ENCODE results near the gene CDH4. TPM values are rescaled to one million over a fixed set of nuclear protein-coding genes. Genes with fewer than 3 reads are reported as not detected.

Gene CDH4
- polyA plus RNA-seq, 4 donors: 5.6 to 8.8 (median 7.0) TPM

DNA sequence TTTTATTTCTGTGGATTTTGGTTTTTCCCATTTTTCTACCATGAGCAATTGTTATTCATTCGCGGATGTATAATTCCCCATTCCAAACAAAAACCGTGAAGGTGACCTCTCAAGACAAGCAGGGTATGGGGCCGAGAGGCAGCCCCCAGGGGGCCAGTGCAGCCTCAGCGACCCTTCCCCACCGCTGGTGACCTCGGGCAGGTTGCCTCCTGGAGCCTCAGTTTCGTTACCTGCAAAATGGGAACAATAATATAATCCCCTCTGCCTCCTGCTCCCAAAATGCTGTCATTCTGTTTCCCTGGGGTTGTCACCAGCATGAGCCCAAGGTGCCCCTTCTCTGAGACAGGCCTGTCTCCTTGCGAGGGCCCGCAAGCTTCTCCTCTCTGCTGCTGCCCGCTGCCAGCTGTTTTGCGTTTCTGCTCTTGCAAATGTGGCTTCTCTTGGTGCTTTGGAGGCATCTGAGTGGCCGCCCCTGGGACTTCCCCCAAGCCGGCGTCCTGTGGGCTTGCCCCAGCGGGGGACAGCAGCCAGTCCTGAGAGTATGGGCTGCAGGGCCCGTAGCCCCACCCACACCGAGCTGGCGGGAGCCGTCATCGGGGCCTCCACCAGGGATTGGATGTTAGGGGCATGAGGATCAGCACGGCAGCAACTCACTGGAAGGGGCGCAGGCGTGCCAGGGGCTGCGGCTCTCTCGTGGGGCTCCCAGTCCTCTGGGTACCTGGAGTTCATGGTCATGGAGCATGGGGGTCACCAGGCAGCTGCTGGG, 651.7 kb downstream of the CDH4 start:
- DNase-seq (ENCODE audit: low read depth in 4 of 4, low spot score in 2 of 4): no peak

DNA sequence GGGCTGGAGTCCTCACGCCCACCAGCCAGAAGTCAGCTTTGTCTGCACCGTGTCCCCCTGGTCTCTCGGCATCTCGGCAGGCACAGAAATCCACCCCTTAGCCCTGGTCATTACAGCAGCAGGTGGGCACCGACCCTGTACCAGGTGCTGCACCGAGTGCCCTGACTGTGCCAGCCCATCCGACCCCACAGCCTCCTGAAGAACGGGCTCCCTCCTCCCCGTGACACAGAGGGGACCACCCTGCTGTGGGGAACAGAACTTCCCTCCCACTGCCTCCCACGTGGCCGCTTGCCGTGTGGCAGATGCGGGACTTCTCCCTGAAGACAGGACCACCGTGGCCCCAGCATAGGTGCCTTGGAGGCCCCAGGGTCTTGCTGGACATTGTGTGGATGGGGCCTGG, 652.4 kb downstream of the CDH4 start:
- DNase-seq (ENCODE audit: low read depth in 4 of 4, low spot score in 2 of 4): no peak

DNA sequence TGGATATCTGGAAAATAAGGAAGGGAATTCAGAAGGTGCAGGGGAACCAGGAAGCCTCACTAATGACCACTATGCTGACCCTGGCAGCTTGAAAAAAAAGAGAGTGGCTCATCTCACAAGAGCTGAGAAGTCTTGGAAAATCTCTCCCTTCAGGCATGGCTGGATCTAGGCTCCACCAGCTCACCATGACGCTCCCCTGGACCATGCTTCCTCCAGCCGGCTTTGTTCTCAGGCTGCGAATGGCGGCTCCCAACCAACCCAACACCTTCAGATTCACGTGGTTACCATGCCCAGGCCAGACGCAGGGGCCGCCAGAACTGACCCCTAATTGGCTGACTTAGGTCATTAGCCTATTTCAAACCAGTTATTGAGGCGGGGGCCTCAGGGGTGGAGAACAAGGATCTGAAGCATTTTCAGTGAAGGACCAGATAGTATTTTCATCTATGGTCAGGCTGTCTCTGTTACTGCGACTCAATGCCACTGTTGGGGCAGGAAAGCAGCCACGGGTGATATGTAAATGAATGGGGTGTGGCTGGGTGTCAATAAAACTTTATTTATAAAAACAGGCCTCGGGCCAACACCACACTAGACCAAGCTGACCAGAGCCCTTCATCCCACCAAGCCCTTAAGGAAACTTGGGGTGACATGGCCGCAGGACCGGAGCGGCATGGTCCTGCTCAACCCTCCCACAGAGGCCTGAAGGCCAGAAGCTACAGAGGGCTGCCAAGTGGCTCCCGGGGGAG, 653.9 kb downstream of the CDH4 start:
- no peak for DNase-seq (ENCODE audit: low read depth in 4 of 4, low spot score in 2 of 4)

DNA sequence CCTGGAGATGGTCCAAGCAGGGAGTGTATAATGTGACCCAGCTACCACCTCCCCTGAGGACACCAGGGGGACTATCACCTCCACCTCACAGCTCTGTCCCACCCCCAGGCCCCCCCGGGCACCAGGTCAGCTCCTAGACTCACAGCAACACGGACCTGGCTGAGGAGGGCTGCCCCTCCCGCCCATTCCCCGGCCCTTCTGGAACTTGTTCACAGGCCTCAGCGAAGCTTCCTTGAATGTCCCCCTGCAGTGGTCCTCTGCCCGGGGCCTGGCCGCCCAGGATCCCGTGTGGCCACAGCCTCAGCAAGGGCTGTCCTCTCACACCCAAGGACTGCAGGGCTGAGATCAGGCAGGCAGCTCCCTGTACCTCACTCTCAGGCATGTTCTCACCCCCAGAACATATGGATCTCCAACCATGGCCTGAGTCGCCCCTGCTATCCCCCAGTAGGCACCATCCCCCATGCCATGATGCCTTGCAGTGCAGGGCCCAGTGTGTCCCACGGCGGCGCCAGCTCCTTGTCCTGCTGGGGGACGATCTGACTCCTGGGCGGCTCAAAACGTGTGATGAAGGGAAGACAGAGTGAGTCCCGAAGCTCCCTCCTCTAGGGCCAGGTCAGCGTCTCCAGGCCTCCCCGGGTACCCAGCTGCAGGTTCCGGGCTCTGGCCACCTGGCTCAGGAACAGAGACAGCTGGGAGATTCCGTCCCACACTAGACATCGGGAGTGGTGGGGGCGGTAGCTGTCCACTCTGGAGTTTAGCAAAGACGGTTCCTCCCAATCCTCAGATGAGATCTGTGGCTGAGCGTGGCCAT, 655.2 kb downstream of the CDH4 start:
- no peak for DNase-seq (ENCODE audit: low read depth in 4 of 4, low spot score in 2 of 4)

DNA sequence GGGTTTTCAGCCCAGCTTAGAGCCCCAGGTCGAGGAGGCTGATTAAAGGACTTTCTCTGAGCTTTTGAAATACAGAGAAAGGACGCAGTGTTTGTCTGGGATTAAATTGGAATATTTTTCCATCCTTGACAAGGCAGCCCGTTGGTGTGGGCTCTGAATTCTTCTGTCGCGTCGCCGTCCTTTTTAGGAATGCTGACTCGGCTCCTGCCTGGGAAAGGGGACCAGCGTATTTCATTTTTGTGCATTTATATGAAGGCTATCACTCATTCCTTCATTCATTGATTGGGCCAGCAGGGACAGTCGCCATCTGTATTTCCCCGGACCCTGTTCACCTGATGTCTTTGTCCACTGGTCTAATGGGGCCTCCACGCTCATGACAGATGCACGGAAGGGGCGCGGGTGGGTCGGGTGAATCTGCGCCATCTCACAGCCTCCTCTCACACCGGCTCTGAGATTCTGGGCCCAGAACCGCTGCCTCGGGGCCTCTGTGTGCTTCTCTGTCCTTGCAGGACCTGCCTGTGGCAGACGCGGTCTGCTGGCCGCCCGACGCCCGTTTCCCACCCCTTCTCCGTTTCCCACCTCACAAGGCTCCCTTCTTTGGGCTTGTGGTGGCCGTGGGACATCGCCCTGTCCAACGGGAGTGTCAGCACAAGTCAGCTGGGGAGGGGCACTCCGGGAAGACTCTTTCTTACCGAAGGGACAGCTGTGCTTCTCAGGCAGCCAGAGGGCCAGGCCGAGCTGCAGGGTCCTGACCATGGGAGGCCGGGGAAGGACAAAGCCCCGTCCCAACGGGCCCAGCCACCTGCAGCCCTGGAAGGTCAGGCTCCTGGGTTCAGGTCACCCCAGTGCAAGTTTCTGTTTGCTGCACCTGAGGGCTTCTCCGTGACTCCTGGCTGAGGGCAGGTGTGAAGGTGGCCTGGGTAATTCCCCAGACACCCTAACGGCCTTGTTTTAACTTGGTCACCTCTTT, 656.3 kb downstream of the CDH4 start:
- no peak for DNase-seq (ENCODE audit: low read depth in 4 of 4, low spot score in 2 of 4)

DNA sequence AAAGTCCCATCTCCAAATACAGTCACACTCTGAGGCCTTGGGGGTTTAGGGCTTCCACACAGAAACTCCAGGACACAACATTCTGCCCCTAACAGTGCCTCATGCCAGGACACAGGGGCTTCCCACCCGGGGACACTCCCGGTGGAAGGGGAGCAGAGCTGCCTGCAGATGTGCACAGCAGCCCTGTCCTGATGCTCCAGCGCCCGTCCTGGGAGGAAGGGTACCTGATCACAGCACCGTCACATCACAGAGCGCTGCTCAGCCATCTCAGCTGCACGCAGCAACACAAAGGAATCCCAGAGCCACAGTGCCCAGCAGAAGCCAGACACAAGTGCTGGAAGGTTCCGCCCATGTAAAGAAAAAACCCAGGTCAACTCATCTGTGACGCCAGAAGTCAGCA, 657.0 kb downstream of the CDH4 start:
- no peak for DNase-seq (ENCODE audit: low read depth in 4 of 4, low spot score in 2 of 4)

DNA sequence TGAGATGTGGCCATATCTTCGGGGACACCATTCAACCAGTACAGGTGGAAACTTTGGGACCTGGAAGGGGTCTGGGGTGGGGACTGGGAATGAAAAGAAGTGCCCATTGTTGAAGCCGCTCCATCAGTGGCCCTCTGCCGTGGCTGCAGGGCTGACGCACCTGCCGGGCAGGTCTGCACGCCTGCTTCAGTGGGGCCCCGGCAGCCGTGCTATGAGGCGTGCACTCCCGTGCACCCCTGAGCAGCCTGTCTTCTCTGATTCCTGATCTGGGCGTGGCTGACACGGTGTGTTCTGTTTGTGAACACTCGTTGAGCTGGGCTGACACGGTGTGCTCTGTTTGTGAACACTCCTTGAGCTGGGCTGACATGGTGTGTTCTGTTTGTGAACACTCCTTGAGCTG, 657.8 kb downstream of the CDH4 start:
- no peak for DNase-seq (ENCODE audit: low read depth in 4 of 4, low spot score in 2 of 4)

DNA sequence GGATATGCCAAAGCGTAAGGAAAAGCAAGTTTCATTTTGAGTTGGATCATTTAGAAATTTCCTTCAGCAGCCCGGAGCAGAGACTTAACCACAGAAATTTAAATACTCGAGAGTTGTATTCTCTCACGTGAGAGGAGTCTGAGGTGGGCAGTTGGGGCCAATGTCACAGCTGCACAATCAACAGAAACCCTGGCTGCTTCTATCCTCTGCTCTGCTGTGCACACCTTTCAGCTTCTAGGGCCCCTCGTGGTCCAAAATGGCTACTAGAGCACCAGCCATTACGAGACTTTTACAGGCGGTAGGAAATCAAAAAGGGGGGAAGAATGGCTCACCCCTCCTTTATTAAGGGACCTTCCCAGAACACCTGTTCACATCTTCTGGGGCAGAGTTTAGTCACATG, 659.8 kb downstream of the CDH4 start:
- no peak for DNase-seq (ENCODE audit: low read depth in 4 of 4, low spot score in 2 of 4)

DNA sequence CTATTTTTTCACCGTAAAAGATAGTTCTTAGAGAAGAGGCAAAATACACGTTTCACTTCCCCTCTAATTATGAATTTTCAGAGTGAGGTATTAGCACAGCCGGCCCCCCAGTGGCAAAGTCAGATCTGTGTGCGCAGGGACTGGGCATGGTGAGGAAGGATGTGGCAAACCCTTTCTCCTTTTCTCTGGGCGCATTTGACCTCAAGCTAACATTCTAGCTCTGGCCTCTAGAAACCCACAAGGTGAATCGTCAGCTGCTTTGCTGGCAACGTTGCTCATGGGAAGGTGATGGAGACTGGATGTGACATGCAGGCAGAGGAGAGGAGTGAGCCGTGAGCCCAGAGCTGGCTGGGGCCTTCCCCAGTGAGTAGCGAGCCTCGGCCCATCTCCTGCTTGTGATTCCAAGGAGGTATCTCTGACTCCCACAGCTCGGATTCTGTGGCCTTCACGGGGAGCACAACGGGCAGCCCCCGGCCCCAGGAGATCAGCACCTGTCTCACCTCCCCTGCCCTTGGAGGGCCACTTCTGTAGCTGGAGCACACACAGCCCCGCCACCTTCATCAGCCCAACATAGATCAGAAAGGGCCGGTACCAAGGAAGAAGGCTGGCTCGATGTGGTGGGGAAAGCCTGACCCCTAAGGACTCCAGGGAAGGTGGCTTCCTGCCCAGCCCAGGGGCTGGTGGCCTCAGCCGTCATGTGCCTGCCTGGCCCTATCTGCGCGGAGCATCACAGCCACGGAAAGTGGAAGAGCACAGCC, 660.8 kb downstream of the CDH4 start:
- DNase-seq (ENCODE audit: low read depth in 4 of 4, low spot score in 2 of 4): no peak

DNA sequence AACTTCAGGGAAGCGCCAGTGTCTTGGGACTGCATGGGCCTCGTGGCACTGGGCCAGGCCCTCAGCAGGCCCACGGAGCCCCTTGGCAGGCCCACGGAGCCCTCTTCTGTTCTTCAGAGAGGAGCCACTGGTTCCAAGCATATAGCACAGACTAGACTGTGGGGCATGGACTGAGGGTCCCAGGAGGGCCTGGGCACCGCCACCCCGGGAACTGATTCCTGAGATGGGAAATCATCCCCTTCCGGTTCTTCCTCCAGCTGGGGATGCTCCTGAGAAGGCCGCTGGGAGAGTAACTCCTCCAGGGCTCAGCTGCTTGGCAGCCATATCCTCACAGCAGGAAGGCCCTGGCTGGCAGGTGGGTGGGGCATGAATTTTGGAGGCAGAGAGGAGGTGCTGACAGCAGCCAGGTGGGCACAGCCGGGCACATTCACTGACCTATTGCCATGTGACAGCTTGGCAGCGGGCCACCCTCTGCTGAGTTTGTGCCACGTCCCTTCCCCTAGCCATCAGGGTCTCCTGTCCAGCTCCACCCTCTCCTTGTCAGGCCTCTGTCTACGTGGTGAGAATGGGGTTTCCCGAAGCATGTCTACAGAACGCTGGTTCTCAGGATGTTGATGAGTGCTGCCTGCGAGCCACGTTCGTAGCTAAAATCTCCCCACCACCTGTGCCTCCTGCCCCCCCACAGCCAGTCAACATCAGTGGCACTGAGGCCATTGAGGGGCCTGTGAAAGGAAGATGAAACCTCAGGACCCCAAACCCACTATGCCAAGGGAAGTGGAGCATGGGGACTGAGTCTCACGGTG, 661.6 kb downstream of the CDH4 start:
- DNase-seq (ENCODE audit: low read depth in 4 of 4, low spot score in 2 of 4): no peak

DNA sequence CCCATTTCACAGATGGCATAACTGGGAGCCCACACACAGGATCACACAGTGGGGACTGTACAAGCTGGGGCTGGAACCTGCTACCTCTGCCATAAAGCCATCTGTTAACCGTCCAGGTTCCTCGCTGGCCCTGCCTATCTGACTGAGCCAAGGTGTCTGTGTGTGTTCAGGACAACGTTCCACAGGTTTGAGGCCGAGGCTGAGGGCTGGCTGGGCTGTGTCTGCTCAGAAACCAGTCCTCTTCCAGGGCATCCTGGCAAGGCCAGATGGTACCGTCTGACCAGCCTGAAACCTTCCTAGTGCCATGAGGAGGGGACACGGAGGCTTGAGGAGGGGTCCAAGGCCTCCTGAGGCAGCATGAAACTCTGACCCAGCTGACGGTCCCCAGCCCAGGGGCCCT, 663.0 kb downstream of the CDH4 start:
- no peak for DNase-seq (ENCODE audit: low read depth in 4 of 4, low spot score in 2 of 4)

DNA sequence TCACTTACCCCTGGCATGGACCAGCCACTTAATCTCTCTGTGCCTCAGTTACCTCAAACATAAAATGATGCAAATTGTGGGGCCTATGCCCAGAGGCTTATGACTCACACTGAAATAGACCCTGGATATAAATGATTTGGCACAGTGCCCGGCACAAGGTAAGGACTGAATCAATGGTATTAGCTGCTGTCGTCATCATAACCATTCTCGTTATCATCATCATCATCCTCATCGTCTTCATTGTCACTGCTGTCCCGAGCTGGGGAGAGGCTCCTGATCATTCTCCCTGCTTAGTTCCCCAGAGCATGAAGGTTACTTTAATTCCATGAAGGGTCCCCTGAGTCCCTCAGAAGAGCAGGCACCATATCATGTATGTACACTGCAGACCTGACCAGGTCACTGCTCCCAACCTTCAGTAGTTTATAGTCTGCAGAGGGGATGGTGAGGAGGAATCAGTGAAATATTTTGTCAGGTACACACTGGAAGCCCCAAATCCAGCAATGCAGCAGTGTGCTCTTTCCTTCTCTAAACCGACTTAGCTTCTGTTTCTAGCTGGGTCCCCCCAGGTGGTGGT, 664.3 kb downstream of the CDH4 start:
- no peak for DNase-seq (ENCODE audit: low read depth in 4 of 4, low spot score in 2 of 4)

DNA sequence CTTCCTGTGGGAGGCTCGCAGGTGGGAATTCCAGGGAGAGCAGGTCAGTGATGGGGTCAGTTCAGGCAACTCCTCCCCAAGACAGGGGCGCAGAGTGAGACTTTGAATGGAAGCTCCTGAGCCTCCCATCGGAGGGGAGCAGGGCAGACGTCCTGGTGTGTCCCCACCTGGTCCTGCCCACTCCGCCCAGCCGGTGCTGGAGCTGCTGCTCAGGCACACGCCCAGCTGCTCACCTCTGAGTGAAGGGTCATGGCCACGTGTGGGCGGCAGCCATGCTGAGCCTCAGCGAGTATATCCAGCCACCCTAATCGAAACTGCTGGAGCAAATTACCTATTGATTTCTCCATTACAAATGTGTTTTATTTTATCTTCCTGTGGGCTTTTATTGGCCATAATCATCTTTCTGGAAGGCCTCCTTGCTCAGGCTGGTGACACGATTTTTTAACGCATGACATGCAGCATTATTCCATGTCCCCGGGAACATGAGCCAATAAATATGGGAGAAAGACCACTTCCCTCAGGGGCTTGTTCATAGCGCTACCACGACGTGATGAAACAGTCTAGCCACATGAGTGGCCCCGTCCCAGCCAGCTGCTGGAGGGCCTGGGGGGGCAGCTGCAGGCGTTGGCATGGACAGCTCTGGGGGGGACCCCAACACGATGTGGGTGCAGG, 665.5 kb downstream of the CDH4 start:
- DNase-seq (ENCODE audit: low read depth in 4 of 4, low spot score in 2 of 4): no peak

DNA sequence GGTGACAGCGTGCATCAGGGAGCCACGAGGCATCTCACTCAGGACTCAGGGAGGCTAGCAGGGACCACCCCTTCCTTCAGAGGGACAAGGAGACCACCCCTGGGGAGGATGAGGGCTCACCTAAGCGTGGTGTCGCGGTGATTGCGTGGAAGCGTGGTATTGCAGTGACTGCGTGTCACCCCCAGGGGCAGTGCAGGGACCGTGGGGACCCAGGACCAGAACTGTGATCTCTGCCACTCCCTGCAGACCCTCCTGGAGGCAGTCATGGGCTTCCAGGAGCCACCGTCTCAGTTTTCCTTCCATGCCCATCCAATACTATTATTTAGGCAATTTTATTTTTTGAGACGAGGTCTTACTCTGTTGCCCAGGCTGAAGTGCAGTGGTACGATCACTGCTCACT, 666.5 kb downstream of the CDH4 start:
- no peak for DNase-seq (ENCODE audit: low read depth in 4 of 4, low spot score in 2 of 4)

DNA sequence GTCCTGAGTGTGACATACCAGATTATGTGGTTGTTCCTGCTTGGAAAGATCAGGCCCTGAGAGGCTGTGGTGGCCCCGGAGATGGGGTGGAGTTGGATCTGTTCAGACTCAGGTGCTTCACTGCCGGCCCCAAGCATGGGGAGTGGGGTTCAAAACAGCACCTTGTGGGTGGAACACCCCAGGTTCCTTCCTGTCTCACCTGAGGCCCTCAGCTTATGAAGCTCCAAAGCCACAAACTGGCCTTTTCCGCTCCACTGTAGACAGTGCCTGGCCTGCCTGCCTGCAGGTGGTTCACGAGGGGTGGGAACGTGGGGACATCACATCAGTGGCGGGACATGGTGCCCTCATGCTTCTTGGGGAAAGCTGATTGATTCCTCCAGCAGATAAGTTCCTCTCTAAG, 667.2 kb downstream of the CDH4 start:
- DNase-seq (ENCODE audit: low read depth in 4 of 4, low spot score in 2 of 4): no peak

DNA sequence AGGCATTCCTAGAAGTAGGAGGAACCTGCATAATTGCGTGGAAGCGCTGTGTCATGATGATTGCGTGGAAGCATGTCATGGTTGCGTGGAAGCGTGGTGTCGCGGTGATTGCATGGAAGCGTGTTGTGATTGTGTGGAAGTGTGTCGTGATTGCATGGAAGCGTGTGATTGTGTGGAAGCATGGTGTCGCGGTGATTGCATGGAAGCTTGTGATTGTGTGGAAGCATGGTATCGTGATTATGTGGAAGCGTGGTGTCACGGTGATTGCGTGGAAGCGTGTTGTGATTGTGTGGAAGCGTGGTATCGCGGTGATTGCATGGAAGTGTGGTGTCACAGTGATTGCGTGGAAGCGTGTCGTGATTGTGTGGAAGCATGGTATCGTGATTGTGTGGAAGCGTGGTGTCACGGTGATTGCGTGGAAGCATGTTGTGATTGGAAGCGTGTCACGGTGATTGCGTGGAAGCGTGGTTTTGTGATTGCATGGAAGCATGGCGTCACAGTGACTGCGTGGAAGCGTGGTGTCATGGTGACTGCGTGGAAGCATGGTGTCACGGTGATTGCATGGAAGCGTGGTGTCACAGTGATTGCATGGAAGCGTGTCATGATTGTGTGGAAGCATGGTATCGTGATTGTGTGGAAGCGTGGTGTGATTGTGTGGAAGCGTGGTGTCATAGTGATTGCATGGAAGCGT, 667.8 kb downstream of the CDH4 start:
- no peak for DNase-seq (ENCODE audit: low read depth in 4 of 4, low spot score in 2 of 4)

DNA sequence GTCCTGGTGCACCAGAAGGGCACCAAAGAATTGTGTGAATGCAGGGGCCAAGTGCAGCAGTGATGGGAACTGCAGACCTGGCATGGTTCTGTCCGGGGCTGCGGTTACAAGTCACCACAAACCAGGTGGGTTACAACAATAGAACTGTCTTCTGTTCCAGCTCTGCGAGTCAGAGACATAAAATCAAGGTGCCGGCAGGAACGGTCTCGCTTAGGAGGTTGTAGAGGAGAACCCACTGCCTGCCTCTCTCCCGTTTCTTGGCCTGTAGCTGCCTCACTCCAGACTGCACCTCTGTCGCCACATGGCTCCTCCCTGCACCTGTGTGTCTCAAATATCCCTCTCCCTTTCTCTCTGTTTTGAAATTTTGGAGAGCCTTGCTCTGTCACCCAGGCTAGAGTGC, 670.4 kb downstream of the CDH4 start:
- no peak for DNase-seq (ENCODE audit: low read depth in 4 of 4, low spot score in 2 of 4)

All from left renal cortex interstitium (tissue), 4 donors.